Skin epidermis (tissue), 12 donors: ENCODE data around the gene DHX15.

Source experiments
- H3K27ac ChIP-seq, 21 experiments: fragments of 200-600 bp; sonication (generic) in 11 of 21; one replicate each; pipeline ENCODE4 v1.5.0; 2020; ENCODE audit warnings: mild to moderate bottlenecking in 3 of 21, inconsistent platforms in 2 of 21, moderate library complexity in 2 of 21
- H3K4me3 ChIP-seq, 7 experiments: fragments of 200-600 bp; sonication (generic) in 2 of 7; one replicate each; pipeline ENCODE4 v1.5.0; 2020; ENCODE audit warnings: inconsistent platforms in 2 of 7, mild to moderate bottlenecking in 2 of 7, moderate library complexity in 1 of 7

Gene DHX15

DNA sequence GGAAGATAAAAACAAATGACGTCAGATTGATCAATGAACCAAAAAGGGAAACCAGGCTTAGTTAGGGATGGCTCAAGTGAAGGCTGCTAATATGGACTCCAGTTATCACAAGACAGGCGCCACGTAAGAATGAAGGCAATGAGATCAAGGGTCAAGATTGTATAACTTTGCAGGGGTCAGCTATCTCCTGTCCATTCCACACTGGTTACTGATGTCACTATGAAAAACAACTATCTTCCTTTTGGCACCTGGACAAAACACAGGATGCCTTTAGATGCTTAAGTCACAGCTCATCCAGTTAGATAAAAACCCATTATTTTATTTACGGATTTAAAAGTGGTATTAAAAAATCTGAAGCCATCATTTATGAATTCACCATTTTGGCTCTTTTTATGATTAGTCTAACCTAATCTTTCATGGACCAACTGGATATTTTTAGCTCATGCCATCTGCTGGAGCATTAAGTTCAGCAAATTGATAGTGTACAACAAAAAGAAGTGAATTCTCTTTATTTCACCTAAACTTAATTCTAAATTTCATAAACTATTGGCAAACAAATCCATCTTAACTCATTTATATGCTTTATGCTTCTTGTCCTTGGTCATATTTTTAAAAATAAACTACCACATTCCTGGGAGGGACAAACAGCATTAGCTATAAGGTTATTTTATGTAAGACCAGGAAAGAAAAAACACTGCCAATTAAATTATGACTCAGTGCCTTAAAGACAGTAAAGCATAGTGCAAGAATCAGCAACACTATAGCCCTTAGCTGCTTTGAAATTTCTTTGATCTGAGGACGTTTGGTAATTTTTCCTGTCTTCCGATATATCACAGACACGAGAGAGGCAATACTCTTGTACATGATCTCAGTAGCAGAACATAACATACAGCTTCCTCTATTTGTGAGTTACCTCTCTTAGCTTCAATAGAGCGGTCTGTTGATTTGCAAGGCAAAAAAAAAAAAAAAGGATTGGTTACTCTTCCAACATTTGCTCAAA is 27.0 kb downstream of the DHX15 start:
- Histone ChIP-seq H3K27ac (peak overlapping the region in 1 of 21 experiments; percentile 21), H3K4me3 (no peak overlapping the region)

DNA sequence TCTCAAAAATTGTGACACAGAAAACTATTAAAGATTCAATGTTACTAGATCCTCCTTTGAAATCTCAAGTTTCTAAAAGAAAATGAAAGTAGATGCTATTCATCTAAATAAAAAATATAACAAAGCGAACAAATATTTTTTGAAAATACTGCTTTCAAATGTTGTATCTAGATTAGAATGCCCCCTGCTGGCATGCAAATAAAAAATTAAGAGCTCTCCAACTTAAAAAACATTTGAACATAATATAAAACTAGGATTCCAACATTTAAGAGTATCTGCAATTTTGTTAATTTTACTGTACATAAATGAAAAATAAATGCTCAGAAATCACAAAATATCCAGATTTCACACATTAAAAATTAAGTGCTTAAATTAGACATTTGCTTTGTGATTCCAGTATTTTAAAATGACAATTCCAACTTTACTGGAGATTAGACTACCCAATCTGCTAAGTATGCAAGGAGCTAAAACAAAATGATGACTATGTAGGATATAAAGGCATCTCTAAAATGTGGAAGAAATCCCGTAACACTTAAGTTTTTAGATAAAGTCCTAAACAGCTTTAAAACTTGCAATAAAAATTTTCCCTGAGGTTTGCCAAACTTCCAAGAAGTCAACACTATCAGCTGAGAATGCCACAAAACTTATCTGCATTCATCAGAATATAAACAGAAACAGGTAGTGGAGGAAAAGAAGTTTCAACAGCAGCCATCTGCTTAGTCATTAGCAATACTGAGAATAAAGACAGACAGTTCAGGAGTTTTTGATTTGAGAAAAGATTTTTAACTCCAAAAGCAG is 32.7 kb downstream of the DHX15 start:
- Histone ChIP-seq H3K27ac (no peak overlapping the region), H3K4me3 (no peak overlapping the region)

DNA sequence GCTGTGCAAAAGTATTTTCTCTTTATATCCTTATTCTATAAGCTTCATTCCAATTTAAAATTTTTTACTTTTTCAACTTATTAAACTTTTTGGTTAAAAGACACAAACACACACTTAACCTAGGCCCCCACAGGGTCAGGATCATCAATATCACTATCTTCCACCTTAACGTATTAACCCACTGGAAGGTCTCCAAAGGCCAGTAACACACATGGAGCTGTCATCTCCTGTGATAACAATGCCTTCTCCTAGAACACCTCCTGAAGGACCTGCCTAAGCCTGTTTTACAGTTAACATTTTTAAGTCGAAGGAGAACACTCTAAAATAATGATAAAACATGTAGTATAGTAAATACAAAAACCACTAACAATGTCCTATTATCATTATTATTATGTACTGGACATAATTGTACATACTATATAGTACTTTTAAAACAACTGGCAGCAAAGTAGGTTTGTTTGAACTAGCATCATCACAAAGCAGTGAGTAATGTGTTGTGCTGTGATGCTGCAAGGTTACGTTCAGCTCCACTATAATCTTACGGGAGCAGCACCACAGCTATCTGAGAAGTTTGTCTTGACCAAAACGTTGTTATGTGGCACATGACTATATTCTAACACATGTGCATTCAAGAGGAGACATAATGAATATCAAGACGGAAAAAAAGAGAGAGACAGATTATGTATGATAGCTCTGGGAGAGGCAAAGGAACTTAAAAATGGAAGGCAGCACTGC is 33.7 kb downstream of the DHX15 start:
- H3K27ac ChIP-seq = no peak overlapping the region
- H3K4me3 ChIP-seq = no peak overlapping the region

DNA sequence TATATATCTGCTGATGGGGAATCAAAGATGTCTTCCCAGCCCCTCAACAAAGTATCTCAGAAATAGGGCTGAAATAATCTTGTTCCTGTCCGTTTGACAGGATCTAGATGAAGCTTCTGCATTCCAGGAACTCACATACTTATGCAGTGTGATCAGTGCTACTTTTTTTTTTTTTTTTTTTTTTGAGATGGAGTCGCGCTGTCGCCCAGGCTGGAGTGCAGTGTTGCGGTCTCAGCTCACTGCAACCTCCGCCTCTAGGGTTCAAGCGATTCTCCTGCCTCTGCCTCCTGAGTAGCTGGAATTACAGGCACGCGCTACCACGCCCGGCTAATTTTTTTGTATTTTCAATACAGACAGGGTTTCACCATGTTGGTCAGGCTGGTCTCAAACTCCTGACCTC is 36.4 kb downstream of the DHX15 start:
- H3K4me3 ChIP-seq = no peak overlapping the region

DNA sequence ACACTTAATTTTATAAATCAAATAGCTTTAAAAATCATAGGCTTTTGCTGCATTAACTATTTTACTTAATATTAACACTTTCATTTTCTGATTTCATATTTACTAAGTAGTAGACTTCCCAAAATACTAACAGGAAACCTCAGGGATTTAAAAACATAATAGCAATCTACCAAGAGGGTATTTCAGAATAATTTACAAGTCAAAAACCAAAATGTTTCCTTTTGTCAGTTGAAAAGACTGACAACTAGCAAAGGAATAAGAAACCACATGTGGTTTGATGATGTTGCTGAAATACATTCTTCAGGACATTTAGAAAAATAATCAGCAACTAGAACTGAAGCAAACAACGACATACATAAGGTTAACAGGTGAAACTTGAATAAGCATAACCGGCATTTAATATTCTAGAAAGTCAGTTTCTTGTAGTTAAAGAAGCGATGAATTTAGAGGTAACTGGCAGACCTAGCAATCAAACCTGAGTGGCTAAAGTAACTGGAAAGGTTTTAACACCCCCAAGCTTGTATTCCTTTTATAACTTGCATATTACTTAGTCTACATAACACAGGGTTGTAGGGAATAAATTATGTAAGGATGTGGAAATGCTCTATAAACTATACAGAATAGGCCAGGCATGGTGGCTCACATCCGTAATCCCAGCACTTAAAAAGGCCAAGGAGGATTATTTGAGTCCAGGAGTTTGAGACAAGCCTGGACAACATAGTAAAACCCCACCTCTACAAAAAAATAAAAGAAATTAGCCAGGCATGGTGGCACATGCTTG is 40.0 kb downstream of the DHX15 start:
- H3K27ac ChIP-seq = no peak overlapping the region
- H3K4me3 ChIP-seq = no peak overlapping the region

More for the DNA sequence above, 36.4 kb downstream of the DHX15 start:
- no peak overlapping the region for H3K27ac ChIP-seq

DNA sequence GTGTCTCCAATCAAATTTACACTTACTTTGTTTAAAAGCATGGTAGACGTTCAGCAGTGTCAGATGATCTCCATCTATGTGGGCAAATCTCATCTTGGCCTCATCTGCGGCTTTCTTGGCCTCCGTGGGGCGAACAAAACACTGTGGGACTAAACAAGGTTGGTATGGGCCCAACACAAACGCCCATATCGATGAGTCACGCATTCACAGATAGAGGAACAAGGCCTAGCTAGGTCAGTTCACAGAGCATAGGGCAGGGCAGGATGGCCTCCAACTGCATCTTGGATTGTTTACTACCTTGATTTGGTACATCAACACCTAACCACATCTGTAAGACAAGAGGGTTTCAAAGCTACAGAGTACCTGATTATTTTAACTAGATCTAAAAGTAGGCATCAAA is 47.3 kb downstream of the DHX15 start:
- Histone ChIP-seq H3K27ac (no peak overlapping the region), H3K4me3 (no peak overlapping the region)

DNA sequence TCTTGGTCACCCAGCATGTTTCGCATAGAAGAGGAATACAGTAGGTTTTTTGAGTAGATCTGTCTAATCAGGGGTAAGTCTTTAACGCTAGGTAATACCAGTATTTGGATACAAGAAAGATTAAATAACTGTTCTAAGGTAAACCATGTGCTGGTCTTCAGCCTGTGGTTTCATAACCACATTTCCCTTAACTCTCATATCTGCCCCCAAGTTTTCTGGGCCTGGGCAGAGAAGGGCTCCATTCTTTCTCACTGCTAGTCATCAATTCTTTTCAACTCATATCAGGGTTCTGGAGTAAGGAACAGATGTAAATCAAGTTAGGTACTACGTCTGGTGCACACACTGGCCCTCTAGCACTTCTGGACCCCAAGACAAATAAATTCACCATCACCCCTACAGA is 49.0 kb downstream of the DHX15 start:
- Histone ChIP-seq H3K27ac (no peak overlapping the region), H3K4me3 (no peak overlapping the region)

DNA sequence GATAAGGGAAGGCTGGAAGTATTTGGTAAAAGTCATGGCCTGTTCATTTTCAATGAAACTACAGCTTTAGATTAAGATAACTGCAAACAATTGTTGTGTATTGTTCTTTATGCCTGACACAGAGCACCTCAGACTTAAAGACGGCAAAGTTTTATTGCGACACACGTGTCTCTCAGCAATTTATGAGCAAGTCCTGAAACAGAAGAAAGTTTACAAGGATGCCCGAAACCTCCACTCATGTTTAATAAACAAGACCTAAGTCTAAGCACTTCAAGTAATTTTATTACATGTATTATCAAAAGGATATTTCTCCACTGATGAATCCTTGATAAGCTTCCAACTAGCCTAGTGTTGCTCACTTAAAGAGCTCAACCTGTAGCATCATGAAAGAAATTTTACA is 51.0 kb downstream of the DHX15 start:
- no peak overlapping the region for H3K27ac ChIP-seq
- H3K4me3 ChIP-seq = no peak overlapping the region

DNA sequence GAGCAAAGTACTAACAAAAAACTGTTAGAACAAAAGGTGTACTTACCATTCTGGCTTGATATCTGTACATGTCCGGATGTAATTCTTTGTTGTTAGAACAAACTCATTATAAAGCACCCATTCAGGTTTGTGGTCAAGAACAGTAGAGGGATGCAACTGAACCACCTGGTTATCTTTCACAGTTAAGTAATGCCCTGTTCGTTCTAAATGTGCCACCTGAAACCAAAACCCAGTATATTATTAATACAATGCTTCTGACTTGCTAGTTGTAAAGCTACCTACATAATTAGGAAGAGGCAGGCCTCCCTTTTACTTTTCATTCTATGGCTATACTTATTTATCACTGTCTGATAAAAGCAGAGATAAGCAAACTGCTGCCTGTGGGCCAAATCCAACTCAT is 54.8 kb downstream of the DHX15 start:
- no peak overlapping the region for H3K27ac ChIP-seq
- H3K4me3 ChIP-seq = no peak overlapping the region

DNA sequence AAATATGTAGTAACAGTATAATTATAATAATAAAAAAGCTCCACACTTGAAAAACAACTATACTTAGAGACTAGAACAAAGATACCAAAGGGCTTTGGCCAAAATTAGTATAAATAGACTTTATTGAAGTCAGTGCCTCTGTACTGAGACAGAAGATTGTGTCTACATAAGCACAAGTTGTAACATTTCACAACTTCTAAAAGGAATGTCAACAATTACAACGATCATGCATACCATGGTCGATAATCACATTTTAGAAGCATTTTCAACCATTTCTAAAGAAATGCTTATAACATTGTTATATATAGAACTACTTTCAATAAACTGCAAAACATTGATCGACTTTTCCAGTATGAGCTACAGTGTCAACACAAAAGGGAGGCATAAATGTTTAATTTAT is 57.0 kb downstream of the DHX15 start:
- no peak overlapping the region for H3K27ac ChIP-seq
- H3K4me3 ChIP-seq = no peak overlapping the region

DNA sequence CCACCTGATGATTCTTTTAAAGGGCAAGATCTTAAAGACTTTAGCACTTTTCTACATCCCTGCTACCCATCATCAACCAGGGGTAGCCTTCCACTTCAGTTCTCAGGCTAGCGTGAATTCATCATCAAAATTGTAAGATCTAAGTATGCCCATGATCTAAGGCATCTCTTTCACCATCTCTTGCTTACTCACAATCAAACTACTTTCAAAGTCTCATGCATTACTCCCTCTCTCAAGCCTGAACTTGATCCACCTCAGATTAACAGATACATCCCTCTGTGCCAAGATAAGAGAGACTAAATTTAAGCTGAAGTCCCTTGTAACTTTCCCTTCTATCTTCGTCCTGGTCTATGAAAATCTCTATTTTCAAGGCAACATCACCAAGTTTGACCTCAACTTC is 62.8 kb downstream of the DHX15 start:
- no peak overlapping the region for H3K4me3 ChIP-seq
- H3K27ac ChIP-seq = no peak overlapping the region

DNA sequence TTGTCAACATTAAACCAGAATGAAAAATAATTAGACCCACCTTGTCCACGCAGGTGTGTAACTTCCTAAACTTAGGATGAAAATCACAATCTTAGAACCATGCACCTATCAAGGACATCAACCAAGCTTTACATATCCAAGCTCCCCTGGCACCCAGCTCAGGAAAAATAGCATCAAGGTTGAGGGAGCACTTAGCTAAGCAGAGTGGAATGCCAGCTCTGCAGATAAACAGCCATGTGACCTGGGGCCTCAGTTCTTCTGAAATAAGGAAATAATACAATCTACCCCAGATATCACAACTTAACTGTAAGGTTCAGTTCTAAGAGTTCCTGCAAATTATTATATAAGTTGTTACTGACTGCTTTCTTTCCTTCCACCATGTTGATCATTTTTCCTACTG is 64.7 kb downstream of the DHX15 start:
- no peak overlapping the region for H3K27ac ChIP-seq
- no peak overlapping the region for H3K4me3 ChIP-seq

DNA sequence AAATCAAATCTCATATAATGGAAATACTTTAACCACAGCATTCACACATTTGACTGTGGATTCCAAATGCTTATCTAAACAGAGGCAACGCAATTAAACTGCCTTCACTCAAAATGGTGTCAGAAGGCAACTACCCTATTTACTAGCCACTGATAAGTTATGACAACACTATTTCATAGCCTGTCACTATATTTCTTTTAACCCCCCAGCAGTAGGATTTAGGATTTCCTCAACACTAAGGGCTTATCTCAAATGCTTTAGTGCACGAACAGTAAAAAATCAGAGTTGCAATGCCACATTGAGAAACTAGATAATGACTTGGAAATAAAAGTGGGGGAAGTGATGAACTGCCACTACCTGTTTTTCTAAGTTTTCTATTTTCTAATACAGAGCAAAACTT is 66.7 kb downstream of the DHX15 start:
- Histone ChIP-seq H3K4me3 (no peak overlapping the region), H3K27ac (no peak overlapping the region)

DNA sequence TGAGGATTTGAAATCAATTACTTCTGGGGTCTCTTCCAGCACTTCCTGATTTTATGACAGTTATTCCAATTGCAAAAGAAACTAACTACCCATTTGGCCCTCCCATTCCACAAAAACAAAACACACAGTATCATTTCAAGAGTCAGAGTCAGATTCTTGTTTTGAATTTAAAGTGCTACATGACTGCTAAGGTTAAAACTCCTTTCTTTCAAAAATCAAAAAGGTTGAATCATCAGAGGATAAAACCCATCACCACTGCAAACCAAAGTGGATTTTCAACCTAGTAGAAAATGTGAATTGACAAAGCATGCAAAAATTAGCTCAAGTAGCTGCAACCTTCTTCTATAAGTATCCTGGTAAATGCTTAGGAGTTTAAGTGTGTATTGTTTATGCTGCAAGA is 67.4 kb downstream of the DHX15 start:
- Histone ChIP-seq H3K27ac (no peak overlapping the region), H3K4me3 (no peak overlapping the region)

DNA sequence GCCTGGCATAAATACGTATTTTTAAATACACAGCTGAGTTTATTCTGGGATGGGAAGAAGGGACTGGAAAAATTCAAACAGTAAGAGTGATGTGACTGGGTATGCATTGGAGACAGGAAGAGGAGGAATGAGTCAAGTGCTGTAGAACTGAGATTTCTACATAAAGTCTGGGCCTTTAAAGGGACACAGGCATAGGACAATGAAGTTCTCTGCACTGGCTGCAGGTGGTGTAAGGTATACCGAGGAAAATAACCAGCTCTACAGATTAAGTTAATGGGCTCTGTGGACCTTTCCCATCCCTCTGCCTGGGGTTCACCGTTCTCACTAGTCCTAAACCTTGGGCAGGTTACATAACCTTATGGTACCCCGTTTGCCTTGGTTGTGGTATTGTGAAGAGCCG is 68.7 kb downstream of the DHX15 start:
- H3K4me3 ChIP-seq = no peak overlapping the region
- H3K27ac ChIP-seq = no peak overlapping the region

DNA sequence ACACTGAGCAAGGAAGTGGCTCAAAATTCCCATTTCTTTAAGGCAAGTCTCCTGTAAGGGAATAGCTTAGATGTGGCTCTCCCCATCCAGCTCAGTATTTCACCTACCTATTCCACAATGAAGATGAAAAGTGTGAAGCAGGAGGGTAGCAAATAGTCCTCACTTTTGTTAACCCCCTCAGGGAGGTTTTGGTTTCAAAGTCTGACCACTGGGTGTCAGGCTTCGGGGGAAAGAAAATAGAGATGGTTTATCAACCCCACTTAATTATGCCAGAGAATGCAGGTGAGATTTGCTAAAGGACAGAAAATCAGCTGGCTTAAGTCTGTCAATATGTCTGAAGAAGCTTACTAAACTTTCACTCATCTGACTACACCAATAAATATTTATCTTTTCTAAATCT is 69.5 kb downstream of the DHX15 start:
- Histone ChIP-seq H3K27ac (no peak overlapping the region), H3K4me3 (no peak overlapping the region)

DNA sequence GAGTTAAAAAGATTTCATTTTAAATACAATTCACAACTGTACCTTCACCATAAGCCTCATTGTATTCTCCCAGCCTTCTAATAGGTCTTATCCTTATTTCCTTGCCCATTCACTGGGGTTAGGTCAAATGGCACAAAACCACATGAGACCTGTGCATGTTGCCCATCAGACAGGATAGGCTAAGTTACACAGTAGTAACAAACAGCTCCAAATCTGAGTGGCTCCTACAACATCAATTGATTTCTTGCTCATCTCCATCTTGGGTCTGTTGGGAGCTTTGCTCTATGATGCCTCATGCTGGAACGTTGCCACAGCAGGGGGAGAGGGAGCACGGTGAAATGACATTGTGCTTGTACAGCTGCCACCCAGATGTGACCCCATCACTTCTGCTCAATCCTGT is 70.6 kb downstream of the DHX15 start:
- H3K4me3 ChIP-seq = no peak overlapping the region

DNA sequence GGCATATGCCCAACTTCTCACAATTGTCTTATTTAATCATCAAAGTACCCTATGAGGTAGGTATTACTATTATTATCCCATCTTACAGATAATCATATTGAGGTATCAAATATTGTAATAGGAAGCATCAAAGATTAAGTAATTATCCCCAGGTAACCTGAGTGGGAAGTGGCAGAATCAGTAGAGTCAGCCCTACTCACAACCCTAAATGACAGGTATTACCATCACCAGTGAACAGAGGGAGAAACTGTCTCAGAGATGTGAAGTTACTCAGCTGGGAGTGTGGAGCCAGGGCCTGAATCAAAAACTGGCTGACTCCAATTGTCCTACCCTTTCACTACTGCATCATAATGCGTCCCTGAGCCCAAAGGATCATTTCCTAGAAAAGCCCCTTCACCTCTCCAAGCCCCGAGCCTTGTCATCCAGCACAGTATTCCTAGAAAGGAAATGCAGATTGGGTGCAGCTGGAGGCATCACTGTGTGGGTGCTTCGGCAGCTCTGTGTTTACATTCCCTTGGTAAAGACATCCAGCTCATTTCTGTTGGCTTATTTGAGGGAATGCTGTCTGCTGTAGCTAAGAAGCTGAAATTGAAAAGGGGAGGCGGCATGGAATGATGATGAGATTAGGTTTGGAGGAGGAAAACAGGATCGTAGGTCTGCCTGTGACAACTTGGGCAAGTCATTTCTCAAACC is 72.8 kb downstream of the DHX15 start:
- Histone ChIP-seq H3K27ac (no peak overlapping the region), H3K4me3 (no peak overlapping the region)

More for the DNA sequence above, 70.6 kb downstream of the DHX15 start:
- no peak overlapping the region for H3K27ac ChIP-seq

DNA sequence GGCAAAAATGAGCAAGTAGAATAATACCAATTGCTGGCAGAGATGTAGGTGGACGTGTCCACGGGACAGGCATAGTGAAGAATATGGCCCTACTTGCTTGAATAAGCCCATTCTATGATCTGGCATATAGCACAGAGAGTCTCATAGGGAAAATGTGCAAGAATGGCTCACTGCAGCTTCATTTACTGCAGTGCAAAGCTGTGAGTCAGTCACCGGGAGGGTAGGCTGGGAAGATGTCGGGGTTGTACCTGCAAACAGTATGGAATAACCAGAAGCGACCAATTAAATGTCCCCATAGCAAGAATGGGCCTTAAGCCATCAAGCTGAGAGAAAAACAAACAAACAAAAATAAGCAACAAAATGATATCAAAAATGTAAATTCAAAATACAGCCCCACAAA is 74.3 kb downstream of the DHX15 start:
- Histone ChIP-seq H3K4me3 (no peak overlapping the region), H3K27ac (no peak overlapping the region)
